Stimulated activated CD8-positive, alpha-beta memory T cell treated with anti-CD3 and anti-CD28 coated beads, Interleukin-15, amount 100 ng/mL, for 24 hours (primary cell): Measurements from ENCODE around the gene PSMC1.

Experiments used
- DNase-seq: peaks from one replicate; pipeline ENCODE4 v3.0.0-alpha.2; 2020; ENCODE audit warnings: low read depth

The PSMC1 gene

GRCh38 chr14:90276646-90277367 is 20.5 kb downstream of the PSMC1 start:
- DNase-seq = no peak

DNA sequence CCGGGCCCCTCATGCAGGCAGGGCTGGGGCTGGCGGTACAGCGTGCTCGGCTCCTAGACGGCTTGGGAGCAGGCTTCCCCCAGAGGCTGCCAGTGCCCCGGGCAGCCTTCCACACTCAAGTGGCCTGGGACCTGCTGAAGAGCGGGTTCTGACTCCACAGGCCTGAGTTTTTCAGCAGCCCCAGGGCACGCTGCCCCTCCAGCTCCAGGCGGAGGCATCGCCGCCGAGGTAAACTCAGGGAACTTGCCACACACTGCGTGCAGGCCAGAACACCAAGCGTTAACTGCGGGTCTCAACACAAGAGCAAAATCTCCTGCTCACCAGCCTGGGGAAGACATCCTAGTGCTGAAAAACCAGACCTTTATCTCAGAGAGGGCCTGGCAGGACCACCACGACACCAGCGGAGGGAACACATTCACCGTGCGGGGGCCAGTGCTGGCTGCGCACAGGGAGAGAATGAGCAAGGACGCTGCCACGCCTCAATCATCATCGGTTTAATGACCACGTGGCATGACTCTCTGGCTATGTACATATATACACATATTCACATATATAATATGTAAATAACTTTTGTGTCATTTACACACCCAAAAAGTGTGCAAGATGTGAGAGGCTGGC is 21.3 kb downstream of the PSMC1 start:
- DNase-seq = no peak

DNA sequence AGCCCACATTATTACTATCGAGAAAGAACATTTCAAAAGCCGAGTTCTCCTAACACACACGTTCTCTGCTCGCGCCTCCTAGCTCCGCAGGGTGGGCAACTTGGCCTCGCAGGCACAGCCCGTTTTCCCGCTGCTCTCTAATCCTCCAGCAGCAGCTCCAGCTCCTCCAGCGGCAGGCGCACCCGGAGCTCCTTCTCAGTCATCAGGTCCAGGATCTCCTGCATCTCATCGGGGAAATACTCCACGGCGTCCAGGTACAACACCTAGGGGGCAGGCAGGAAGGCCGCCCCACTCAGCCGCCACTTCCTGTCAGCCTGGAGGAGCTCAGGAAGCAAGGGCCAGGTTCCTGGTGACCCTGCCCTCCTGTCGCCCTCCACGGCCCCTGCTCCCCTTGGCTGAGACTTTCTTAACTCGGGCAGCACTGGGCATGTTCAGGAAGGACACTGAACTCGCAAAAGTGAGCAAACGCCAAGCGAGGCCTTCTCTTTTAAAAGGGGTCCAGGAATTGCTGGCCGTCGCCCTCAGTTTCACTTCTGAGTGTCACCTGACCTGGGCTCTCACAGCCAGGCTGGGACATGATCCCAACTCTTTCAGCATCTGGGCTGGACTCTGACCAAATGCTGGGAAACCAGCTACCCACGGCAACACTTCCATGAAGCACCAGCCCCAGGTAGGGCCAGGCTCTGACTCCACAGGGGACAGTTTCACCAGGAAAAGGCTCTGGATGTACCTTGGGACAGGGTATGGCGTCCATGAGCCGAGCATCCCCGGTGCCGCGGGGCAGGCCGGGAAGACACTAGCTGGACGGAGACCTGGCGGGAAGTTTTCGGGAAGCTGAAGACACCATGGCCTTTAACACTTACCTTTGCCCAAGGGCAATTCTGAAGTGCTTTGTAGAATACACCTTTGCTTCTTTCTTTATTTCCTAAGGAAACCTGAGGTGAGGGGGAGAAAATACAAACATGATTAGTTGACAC is 22.1 kb downstream of the PSMC1 start:
- DNase-seq = no peak

- no peak for DNase-seq
These were observed 23.7 kb downstream of the PSMC1 start for GRCh38 chr14:90280096-90280495.

DNA sequence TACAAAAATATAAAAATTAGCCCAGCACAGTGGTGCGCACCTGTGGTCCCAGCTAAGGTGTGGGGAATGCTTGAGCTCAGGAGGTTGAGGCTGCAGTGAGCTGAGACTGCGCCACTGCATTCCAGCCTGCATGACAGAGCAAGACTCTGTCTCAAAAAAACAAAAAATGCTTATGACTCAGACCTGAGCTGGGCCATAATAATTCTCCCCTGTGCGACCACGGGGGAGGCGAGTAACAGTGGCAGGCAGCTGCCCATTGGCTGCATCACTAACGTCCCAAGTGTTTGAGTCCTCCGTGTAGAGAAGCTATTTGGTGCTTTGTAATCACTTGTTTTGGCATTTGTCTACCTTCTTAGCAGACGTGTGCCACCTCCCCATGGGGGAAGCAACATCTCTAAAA is 24.9 kb downstream of the PSMC1 start:
- no peak for DNase-seq

DNA sequence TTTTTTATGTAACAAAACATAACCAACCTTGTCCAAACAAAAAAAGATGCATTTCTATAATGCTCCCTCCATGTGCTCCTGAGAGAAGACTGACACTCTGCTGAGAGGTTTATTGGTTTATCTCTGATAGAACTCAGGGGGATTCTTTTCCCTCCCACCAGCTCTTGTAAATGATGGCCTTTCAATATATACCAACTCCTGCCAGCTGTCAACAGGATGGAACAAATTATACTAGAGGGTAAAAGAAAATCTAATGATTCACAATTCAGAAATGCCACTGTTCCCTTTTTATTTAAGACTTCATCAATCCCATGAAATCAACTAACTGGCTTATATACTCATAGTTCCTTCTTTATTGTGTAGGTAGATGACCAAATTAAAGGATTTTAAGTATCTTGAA is 25.4 kb downstream of the PSMC1 start:
- no peak for DNase-seq

- no peak for DNase-seq
These were observed 31.4 kb downstream of the PSMC1 start for GRCh38 chr14:90287791-90288190.

DNA sequence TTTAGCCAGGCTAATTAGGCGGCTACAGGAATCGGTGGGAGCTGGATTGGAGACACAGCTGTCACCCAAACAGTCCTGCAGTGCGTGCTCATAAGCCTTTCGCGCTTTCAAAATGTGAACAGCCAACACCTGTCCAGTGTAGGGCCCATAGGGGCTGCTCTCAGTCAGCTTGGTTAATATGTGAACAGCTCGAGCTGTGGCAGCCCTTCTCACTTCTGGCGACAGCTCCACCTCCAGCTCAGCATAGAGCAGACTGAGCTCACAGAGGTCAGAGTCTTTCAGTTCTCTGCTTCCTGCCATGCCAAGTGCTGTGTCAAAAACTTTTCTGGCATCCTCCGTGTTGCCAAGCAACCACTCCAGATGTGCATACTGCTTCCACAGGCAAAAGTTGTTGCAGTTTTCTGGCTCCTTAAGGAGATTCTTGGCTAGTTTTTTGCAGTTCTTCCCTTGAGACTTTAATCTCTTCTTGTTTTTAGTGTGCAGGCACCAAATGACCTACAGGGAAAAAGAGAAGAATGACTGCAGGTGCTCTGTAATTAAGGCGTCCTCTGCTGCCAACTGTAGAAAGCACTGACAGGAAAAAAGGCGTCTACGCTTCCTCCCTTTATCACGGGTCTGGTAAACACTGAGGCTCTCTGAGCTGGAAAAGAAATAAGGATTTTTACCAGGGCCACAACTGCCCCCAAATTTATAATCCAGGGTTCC is 32.5 kb downstream of the PSMC1 start:
- DNase-seq = no peak

DNA sequence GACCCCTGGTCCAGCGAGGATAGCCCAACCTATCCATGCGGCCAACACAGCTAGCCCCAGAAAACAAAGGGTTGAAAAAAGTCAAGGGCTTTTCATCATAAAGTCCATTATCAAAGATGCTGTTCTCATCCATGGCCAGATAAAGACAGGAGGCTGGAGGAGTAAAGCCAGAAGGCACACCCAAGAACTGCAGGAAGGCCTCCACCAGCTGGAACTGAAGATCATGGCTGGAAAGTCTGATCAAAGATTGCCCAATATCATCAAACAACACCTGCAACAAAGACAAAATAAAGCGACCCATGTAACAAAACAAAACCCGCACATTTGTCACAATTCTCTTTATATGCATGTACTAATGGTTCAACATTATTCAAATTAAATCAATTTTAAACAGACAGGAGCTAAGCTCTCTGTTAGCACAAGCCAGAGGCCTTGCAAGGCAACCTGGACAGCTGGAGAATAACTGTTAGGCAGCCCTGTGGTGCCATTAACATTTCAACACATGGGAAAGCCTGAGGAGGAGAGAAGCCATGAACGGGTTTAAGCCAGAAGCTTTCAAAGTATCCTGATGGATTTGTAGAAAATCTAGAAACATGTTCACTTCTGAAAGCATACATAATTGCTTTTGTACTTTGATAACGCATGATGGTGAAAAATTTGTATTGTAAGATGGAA is 34.1 kb downstream of the PSMC1 start:
- DNase-seq = no peak

- no peak for DNase-seq
These were observed 35.3 kb downstream of the PSMC1 start for GRCh38 chr14:90291699-90292098.

- no peak for DNase-seq
These were observed 37.7 kb downstream of the PSMC1 start for GRCh38 chr14:90293766-90294730.

DNA sequence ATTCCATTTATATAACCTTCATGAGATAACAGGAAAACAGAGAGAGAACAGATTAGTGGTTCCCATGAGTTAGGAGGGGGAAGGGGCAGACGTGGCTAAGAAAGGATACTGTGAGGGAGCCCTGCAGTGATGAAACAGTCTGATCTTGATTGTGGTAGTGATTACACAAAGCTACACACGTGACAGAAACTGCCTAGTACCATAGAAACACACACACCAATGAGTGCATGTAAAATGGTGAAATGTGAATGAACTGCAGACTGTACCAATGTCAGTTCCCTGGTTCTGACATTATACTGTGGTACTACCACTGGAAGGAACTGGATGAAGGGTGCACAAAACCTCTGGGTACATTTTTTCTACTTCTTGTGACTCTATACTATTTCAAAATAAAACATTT is 38.5 kb downstream of the PSMC1 start:
- no peak for DNase-seq

DNA sequence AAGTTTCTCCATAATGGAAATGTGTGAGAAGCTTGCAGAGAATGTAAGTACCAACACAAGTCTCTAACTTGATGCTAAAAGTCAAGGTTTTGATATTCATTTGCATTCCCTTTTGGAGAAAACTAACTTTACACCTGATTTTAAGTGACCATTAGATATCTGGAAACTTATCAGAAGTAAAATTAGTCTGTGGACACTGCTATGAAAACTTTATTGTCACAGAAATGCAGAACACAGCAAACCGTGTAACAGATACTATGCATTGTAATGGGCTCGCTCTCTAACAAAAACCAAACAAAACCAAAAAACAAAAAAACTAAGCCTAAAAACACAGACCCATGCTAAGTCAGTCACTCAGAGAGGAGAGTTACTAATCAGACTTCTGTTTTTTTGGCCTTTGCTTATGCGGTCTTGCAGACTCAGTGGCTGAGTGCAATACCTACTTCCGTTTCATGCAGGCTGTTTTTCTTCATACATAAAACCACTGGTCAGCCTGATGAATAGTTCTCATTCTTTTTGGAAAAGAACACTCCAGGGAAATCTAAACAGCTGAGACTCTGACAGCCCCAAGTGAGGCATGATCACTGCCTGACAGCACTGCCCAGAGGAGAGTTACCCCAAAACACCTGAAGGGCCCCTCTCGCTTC is 39.6 kb downstream of the PSMC1 start:
- no peak for DNase-seq

DNA sequence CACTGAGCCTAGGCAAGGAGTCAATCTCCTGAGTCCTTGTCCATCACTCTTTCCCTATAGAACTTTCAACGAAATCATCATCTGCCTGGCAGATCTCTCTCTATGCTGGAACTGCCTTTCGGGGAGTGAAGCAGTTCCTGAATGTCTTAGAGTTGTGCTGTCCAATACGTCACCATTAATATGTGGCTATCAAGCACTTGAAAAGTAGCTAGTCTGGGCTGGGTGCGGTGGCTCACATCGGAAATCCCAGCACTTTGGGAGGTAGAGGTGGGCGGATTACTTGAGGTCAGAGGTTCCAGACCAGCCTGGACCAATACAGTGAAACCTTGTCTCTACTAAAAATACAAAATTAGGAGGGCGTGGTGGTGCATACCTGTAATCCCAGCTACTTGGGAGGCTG is 40.3 kb downstream of the PSMC1 start:
- no peak for DNase-seq

DNA sequence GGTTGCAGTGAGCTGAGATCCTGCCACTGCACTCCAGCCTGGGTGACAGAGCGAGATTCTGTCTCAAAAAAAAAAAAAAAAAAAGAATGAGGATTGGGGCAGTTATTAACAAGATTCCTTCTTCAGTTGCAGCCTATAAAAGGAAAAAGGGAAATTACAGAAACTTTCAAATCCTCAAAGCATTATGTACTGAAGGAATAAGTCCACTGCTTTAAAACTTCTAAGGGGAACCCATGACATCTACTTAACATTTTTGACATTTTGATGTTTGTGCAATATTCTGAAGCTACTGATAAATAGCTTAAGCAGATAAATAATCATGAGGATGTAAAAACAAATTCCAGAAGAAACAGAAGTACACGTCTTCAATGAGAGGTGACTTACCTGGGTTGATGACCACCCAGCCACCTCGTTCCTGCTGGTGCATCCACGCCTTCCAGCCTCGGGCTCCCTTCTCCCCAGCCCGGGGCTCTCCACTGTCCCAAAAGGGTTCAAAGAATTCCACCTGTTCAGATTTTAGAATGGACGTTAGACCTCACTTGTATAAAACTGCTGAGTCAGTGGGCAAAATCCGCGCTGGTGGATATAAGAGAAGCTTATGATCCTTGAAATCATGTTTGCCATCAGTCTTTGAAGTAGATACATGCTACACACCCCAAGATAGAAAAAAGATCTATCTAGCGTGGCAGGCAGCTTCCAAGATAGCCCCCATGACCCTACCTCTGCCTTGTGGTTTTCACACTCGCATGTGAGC is 41.7 kb downstream of the PSMC1 start:
- DNase-seq = no peak

DNA sequence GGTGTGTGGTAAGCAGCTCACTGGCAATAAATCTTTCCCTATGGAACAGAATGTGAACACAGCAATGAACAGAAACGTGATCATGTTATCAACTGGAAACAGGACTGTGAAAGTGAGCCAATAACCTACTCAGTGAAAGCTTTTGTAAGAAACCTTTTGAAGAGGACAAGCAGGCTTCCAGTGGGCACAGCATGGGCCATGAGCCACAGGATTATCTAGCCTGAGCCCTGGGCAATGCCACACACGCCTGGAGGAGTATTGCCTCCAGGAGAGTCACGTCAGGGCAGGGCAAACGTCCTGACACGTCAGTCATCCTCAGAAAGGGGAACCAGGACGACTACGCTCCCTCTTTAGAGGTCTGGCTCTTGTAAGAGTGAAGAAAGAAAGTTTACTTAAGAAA is 43.1 kb downstream of the PSMC1 start:
- no peak for DNase-seq

- DNase-seq = no peak
These were observed 44.3 kb downstream of the PSMC1 start for GRCh38 chr14:90300611-90301047.

DNA sequence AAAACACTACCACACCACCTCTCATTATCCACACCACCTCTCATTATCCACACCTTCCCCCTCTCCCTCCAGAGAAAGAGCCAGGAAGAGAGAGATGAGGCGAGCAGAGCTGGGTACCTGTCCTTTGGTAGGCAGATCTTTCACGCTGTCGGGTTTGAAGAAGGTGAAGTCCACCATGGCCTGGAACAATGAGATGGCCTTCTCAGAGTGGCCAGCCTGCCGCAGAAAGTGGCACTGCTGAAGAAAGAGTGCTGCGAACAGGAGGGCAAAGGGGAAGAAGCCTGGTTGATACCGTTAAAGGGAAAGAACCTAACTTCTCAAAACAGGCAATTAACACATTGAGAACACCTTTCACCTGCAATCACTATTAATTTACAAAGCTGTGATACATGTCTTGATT is 44.8 kb downstream of the PSMC1 start:
- DNase-seq = no peak

DNA sequence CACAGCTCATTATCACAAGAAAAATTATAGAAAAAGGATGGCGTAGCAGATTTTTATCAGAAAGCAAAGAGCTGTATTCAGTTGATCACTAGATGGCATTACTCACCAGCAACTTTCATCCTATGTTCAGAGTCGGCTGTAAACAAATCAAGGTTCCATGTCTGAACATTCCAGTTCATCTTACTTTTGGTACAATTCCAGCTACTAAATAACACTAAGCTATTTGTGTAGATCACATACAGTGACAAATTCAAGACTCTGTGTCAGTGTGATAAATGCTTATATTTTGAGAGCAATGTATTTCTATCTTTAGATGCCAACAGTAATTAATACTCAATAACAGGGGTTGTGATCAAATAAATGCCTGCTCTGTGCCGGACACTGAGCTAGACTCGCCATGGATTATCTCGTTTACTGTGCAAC is 45.3 kb downstream of the PSMC1 start:
- DNase-seq = no peak
